SK-N-SH (cell line): ENCODE measurements around the gene RNPEPL1.

Experiments used
- NFIC ChIP-seq: IDR thresholded peaks from 2 replicates; pipeline ENCODE4 v1.4.0; 2012; ENCODE audit warnings: borderline replicate concordance
- TAF1 ChIP-seq: IDR thresholded peaks from 2 replicates; pipeline ENCODE4 v1.6.1; 2012; ENCODE audit warnings: low read depth, mild to moderate bottlenecking, low read length, moderate library complexity, borderline replicate concordance
- TF ChIP-seq, protein P1 (sequence below): fragments of 200-600 bp; sonication (generic); IDR thresholded peaks from 2 replicates; pipeline ENCODE4 v1.6.1; 2017; ENCODE audit warnings: antibody characterized with exemption, mild to moderate bottlenecking, moderate library complexity
- TF ChIP-seq, protein P2 (sequence below): IDR thresholded peaks from 2 replicates; pipeline ENCODE4 v1.6.1; 2012; ENCODE audit warnings: mild to moderate bottlenecking, low read depth, low read length, moderate library complexity

DNA sequence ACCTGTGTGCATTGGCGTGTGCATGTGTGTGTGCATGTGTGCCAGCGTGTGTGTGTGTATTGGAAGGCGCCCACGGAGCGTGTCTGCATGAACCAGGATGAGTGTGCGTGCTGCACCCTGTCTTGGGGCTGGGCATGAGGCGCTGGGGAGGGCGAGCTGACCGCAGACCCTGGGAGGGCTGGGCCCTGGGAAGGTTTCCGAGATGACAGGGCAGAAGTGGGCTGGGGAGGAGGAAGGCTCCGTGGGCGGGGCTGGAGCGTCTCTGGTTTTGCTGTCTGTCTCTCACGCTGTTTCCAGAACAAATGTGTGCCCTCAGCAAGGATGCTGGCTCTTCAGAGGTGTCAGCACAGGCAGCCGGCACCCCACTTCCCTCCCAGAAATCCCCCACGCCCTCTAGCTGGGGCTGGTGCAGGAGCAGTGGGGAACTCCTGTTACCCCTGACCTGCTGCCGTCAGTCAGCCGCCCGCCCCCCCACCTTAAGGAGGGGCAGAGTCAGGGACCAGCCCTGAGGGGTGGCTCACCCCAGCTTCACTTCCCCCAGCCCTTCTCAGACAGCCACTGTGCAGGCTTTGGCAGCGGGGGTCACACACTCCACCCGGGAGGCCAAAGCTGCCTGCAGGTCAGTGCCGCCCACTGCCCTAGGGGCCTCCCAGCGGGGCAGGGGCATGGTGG, 56.8 kb downstream of the RNPEPL1 start, which contains the start of gene GPR35:
- TF ChIP-seq TAF1, result no peak
- TF ChIP-seq, protein P1, sequence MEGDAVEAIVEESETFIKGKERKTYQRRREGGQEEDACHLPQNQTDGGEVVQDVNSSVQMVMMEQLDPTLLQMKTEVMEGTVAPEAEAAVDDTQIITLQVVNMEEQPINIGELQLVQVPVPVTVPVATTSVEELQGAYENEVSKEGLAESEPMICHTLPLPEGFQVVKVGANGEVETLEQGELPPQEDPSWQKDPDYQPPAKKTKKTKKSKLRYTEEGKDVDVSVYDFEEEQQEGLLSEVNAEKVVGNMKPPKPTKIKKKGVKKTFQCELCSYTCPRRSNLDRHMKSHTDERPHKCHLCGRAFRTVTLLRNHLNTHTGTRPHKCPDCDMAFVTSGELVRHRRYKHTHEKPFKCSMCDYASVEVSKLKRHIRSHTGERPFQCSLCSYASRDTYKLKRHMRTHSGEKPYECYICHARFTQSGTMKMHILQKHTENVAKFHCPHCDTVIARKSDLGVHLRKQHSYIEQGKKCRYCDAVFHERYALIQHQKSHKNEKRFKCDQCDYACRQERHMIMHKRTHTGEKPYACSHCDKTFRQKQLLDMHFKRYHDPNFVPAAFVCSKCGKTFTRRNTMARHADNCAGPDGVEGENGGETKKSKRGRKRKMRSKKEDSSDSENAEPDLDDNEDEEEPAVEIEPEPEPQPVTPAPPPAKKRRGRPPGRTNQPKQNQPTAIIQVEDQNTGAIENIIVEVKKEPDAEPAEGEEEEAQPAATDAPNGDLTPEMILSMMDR, result no peak
- TF ChIP-seq, protein P2, sequence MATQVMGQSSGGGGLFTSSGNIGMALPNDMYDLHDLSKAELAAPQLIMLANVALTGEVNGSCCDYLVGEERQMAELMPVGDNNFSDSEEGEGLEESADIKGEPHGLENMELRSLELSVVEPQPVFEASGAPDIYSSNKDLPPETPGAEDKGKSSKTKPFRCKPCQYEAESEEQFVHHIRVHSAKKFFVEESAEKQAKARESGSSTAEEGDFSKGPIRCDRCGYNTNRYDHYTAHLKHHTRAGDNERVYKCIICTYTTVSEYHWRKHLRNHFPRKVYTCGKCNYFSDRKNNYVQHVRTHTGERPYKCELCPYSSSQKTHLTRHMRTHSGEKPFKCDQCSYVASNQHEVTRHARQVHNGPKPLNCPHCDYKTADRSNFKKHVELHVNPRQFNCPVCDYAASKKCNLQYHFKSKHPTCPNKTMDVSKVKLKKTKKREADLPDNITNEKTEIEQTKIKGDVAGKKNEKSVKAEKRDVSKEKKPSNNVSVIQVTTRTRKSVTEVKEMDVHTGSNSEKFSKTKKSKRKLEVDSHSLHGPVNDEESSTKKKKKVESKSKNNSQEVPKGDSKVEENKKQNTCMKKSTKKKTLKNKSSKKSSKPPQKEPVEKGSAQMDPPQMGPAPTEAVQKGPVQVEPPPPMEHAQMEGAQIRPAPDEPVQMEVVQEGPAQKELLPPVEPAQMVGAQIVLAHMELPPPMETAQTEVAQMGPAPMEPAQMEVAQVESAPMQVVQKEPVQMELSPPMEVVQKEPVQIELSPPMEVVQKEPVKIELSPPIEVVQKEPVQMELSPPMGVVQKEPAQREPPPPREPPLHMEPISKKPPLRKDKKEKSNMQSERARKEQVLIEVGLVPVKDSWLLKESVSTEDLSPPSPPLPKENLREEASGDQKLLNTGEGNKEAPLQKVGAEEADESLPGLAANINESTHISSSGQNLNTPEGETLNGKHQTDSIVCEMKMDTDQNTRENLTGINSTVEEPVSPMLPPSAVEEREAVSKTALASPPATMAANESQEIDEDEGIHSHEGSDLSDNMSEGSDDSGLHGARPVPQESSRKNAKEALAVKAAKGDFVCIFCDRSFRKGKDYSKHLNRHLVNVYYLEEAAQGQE, result no peak
- no peak for TF ChIP-seq NFIC
